ENCODE results near the gene OR13J1.

GRCh38 chr9:35909274-35909673 lies 39.1 kb upstream of the OR13J1 start, which contains the start of gene SPAAR:
- no peak for TF ChIP-seq CTCF (IDR thresholded peaks at IDR 0.05)
- TF ChIP-seq POLR2A (IDR thresholded peaks at IDR 0.05): no peak
- TF ChIP-seq POLR2AphosphoS5 (IDR thresholded peaks at IDR 0.05): no peak
- no peak for TF ChIP-seq EP300 (IDR thresholded peaks at IDR 0.05; ENCODE audit: low read depth)
